Stimulated activated CD8-positive, alpha-beta memory T cell treated with anti-CD3 and anti-CD28 coated beads, Interleukin-4, amount 100 ng/mL, for 1 hour (primary cell): ENCODE results near the gene SPECC1L.

Experiments
- DNase-seq, 2 donors: peaks; one replicate each; pipeline ENCODE4 v3.0.0-alpha.2; 2020; ENCODE audit warnings: low read depth in 2 of 2, low spot score in 1 of 2

Gene SPECC1L

DNA sequence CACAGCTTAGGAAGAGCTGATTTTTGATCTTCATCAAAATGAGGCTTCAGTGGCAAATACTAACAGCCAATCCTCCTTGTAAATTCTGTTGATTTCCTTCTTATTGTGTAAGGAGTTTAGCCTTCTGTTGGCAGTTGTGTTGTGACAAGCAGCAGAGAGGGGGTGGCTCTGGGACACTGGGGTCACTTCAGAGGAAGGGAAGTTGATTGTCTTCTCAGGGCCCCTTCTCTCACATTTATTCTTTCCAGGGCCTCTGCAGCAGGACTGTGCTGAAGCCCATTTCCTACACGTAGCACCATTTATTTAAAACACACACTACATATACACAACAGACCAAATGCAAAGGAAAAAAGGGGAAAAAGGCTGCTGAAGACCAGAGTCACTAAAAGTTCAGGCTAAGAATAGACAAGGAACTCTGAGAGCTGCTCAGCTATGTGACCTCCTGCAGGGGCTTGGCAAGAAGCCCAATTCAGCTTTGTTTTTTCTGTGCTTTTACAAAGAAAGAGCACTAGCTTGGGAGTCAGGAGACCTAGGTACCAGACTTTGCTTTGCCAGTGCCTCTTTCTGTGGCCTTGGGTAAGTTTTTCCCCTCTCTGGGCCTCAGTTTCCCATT lies 196.2 kb downstream of the SPECC1L start:
- DNase-seq, result no peak

DNA sequence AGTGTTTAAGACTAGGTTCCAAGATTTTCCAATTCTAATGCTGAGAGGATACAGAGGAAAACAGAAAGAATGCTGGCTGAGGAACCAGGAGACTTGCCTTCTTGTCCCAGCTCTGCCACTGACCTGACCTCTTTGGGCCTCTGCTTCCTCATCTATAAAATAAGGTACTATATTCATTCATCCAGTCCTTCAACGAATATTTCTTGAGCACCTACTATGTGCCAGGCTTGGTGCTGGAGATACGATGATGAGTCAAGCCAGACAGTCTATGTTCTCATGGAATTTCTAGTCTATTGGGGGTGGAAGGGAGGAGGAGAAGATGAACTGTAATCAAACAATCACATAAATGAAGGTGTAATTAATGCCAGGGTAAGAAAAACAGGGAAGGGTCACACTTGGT lies 196.7 kb downstream of the SPECC1L start:
- DNase-seq, result no peak
